Prostate gland (tissue), 2 donors: ENCODE data around the gene TAS2R31.

ENCODE experiments used
- CTCF ChIP-seq, 4 experiments: fragments of 200-600 bp in 2 of 4; fragments of 450-650 bp in 2 of 4; sonication (generic) in 2 of 4; IDR thresholded peaks; 1 replicate in 3 of 4; 2 replicates in 1 of 4; pipeline ENCODE4 v1.5.1; 2016 to 2019; ENCODE audit warnings: antibody characterized with exemption in 4 of 4, mild to moderate bottlenecking in 2 of 4, moderate library complexity in 2 of 4
- POLR2A ChIP-seq: fragments of 450-650 bp; IDR thresholded peaks from one replicate; pipeline ENCODE4 v1.6.1; 2016; ENCODE audit warnings: antibody characterized with exemption, mild to moderate bottlenecking

DNA sequence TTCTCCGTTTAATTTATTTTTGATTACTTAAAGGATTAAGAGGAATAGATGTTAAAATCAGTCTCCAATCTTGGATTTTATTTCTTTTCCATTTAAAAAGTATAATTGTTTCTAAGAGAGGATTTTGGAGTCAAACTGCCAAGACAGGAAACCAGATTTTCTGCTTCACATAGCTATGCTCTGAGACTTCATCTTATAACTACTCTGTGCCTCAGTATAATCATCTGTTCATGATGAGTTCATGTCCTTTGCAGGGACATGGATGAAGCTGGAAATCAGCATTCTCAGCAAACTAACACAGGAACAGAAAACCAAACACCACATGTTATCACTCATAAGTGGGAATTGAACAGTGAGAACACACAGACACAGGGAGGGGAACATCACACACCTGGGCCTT, 9.0 kb upstream of the TAS2R31 start:
- TF ChIP-seq POLR2A: no peak
- no peak for TF ChIP-seq CTCF (IDR thresholded peaks at IDR 0.05)
